B cell (primary cell): ENCODE results near the gene ESR2. TPM values are rescaled to one million over a fixed set of nuclear protein-coding genes. Genes with fewer than 3 reads are reported as not detected.

ENCODE experiments used
- ATAC-seq: fragments of 200-7000 bp; cut with Tn5 transposase; one replicate; pipeline ENCODE4 v1.10.0; 2021; ENCODE audit warnings: low read depth, mild to moderate bottlenecking, moderate number of reproducible peaks, moderate library complexity
- CTCF ChIA-PET: fragments of 350-600 bp; sonication (Branson Sonifier 250); formaldehyde crosslinking; loops from one replicate; lab custom pipeline; 2021; ENCODE audit warnings: antibody characterized with exemption, inconsistent platforms; lab: Charles Lee
- POLR2A ChIA-PET: fragments of 350-600 bp; sonication (Branson Sonifier 250); formaldehyde crosslinking; loops from one replicate; lab custom pipeline; 2021; ENCODE audit warnings: antibody characterized with exemption; lab: Charles Lee
- DNase-seq: peaks from one replicate; pipeline ENCODE4 v3.0.0; 2013
- H2AFZ ChIP-seq: 2 replicates; pipeline ENCODE4 v1.6.1; 2012; ENCODE audit warnings: mild to moderate bottlenecking, low read depth, low read length; ENCODE audit not compliant: insufficient read depth, poor library complexity, severe bottlenecking
- H3K27ac ChIP-seq, 2 donors: 1 replicate in 1 of 2; 2 replicates in 1 of 2; pipeline ENCODE4 v1.5.1; 2012 to 2013; ENCODE audit warnings: low read length in 2 of 2, mild to moderate bottlenecking in 2 of 2, moderate library complexity in 1 of 2
- H3K27me3 ChIP-seq, 4 experiments: fragments of 200-600 bp in 1 of 4; sonication (generic) in 1 of 4; replicated peaks in 1 of 4; 1 replicate in 2 of 4; 2 replicates in 2 of 4; pipeline versions ENCODE4 v1.6.1 to v1.7.0; 2013 to 2016; ENCODE audit warnings: low read length in 3 of 4, mild to moderate bottlenecking in 2 of 4, mixed read lengths in 1 of 4, moderate library complexity in 1 of 4; ENCODE audit not compliant: insufficient read depth in 4 of 4, control insufficient read depth in 3 of 4; ENCODE audit errors: control extremely low read depth in 1 of 4
- H3K36me3 ChIP-seq, 2 experiments: replicated peaks in 1 of 2; 1 replicate in 1 of 2; 2 replicates in 1 of 2; pipeline versions ENCODE4 v1.6.1 to v1.7.1; 2013; ENCODE audit warnings: low read length in 1 of 2; ENCODE audit not compliant: insufficient read depth in 2 of 2, control insufficient read depth in 1 of 2; ENCODE audit errors: control extremely low read depth in 1 of 2, extremely low read depth in 1 of 2
- H3K4me1 ChIP-seq, 2 donors: fragments of 200-600 bp in 1 of 2; sonication (generic) in 1 of 2; 1 replicate in 1 of 2; 2 replicates in 1 of 2; pipeline versions ENCODE4 v1.5.1 to v1.6.1; 2013 to 2017; ENCODE audit warnings: low read length in 2 of 2; ENCODE audit not compliant: control insufficient read depth in 2 of 2, insufficient read depth in 2 of 2
- H3K4me2 ChIP-seq: replicated peaks from 2 replicates; pipeline ENCODE3; 2012; ENCODE audit warnings: mild to moderate bottlenecking, low read depth, low read length; ENCODE audit not compliant: poor library complexity, severe bottlenecking
- H3K4me3 ChIP-seq, 5 experiments: fragments of 200-600 bp in 1 of 5; sonication (generic) in 1 of 5; 1 replicate in 3 of 5; 2 replicates in 2 of 5; pipeline versions ENCODE4 v1.5.1 to v1.7.0; 2011 to 2016; ENCODE audit warnings: low read length in 4 of 5, mild to moderate bottlenecking in 4 of 5, low read depth in 2 of 5, control low read depth in 1 of 5, moderate library complexity in 1 of 5; ENCODE audit not compliant: insufficient read depth in 1 of 5; ENCODE audit errors: control extremely low read depth in 1 of 5, extremely low read depth in 1 of 5
- H3K79me2 ChIP-seq: fragments of 200-600 bp; sonication (generic); one replicate; pipeline ENCODE4 v1.6.0; 2016; ENCODE audit warnings: low read length; ENCODE audit not compliant: control insufficient read depth, insufficient read depth
- H3K9ac ChIP-seq: fragments of 200-600 bp; sonication (generic); 2 replicates; pipeline ENCODE4 v1.6.1; 2017; ENCODE audit warnings: mild to moderate bottlenecking, low read length, moderate library complexity
- H3K9me3 ChIP-seq, 3 donors: one replicate each; pipeline versions ENCODE4 v1.6.1 to v1.7.1; 2013; ENCODE audit warnings: low read length in 2 of 3; ENCODE audit not compliant: control insufficient read depth in 2 of 3, insufficient read depth in 1 of 3; ENCODE audit errors: control extremely low read depth in 1 of 3
- H4K20me1 ChIP-seq: 2 replicates; pipeline ENCODE4 v1.6.0; 2012; ENCODE audit warnings: mild to moderate bottlenecking, low read length; ENCODE audit not compliant: insufficient read depth, control insufficient read depth, poor library complexity, severe bottlenecking
- H3K27ac Mint-ChIP-seq: one replicate; pipeline ENCODE4 v1.8.0; 2021; ENCODE audit warnings: mixed read lengths
- H3K27me3 Mint-ChIP-seq: one replicate; pipeline ENCODE4 v1.8.0; 2021; ENCODE audit warnings: mixed read lengths
- H3K4me1 Mint-ChIP-seq: one replicate; pipeline ENCODE4 v1.8.0; 2021; ENCODE audit warnings: mixed read lengths
- H3K4me3 Mint-ChIP-seq: one replicate; pipeline ENCODE4 v1.8.0; 2021; ENCODE audit warnings: mixed read lengths
- H3K9me3 Mint-ChIP-seq: one replicate; pipeline ENCODE4 v1.8.0; 2022; ENCODE audit warnings: mixed read lengths; ENCODE audit not compliant: insufficient read depth
- CTCF ChIP-seq: fragments of 200-600 bp; IDR thresholded peaks from one replicate; pipeline ENCODE4 v1.8.0; 2022; ENCODE audit warnings: antibody characterized with exemption, mild to moderate bottlenecking
- EZH2 ChIP-seq: IDR thresholded peaks from 2 replicates; pipeline ENCODE4 v1.6.1; 2012; ENCODE audit warnings: borderline replicate concordance, low read depth, mild to moderate bottlenecking, moderate library complexity, low read length; ENCODE audit not compliant: insufficient read depth, poor library complexity, severe bottlenecking
- WGBS: methylation state at CpG from one replicate; pipeline ENCODE4 v1.1.5; 2013; ENCODE audit warnings: missing lambda C conversion rate; ENCODE audit not compliant: insufficient coverage; 5-methylcytosine and 5-hydroxymethylcytosine counted together
- intact Hi-C: fragments of 100-400 bp; cut with micrococcal nuclease; formaldehyde crosslinking; loops from one replicate; pipeline ENCODE4 v1.10.0; 2022
- polyA plus RNA-seq: library from polyadenylated mRNA; depleted of rRNA; stranded (reverse); fragments of >200 nt; gene quantifications from 2 replicates; pipeline ENCODE4 v1.2.3, GENCODE V29; 2012
- total RNA-seq, 2 donors: library from RNA; stranded (reverse); fragments of 120-200 nt in 1 of 2; gene quantifications; 1 replicate in 1 of 2; 2 replicates in 1 of 2; pipeline versions ENCODE4 v1.2.3 to v1.2.4, GENCODE V29; 2013 to 2022

The ESR2 gene
- total and polyA plus RNA-seq, 2 donors (not counting 1 experiment from before 2014, with no cell fraction given): 5.4 to 87.8 TPM

GRCh38 chr14:64200170-64200569 lies 94.0 kb downstream of the ESR2 start:
- Histone ChIP-seq H3K36me3 (peaks cover 2 to 4% of the 10 kb centered on the region in 2 experiments), H3K4me3 (no peak overlapping the region), H3K27ac (no peak overlapping the region), H3K9ac (no peak overlapping the region), H3K4me1 (peaks cover 35 to 39% of the 10 kb centered on the region in 2 donors), H2AFZ (no peak overlapping the region), H3K9me3 (no peaks in the 10 kb centered on the region), H3K79me2 (peaks cover 22% of the 10 kb centered on the region), H4K20me1 (no peaks in the 10 kb centered on the region), H3K4me2 (no peak overlapping the region), H3K27me3 (no peaks in the 10 kb centered on the region)
- 100% methylated on average over 1 of the region's 4 CpGs for WGBS
- H3K4me3 Mint-ChIP-seq: no peak overlapping the region
- ChIA-PET CTCF (interaction anchor here (1.2 kb wide), 1 partner anchor 11 kb away, joined by 3 read pairs; no protein-coding TSS in a partner anchor), POLR2A (interaction anchor here (3.6 kb wide), 1 partner anchor 9 kb away, joined by 13 read pairs; no protein-coding TSS in a partner anchor)
- H3K9me3 Mint-ChIP-seq: no peaks in the 10 kb centered on the region
- H3K27ac Mint-ChIP-seq: no peak overlapping the region
- intact Hi-C loops: no loop called here
- peaks cover 53% of the 10 kb centered on the region for H3K4me1 Mint-ChIP-seq
- DNase-seq: no peak
- H3K27me3 Mint-ChIP-seq: no peaks in the 10 kb centered on the region
- TF ChIP-seq EZH2 (no peak), CTCF (no peak)
- ATAC-seq: no peak

GRCh38 chr14:64198486-64198885 lies 95.7 kb downstream of the ESR2 start:
- peaks cover 22% of the 10 kb centered on the region for H3K79me2 ChIP-seq
- H3K9ac ChIP-seq: peak overlapping the region; percentile 48
- H3K9me3 Mint-ChIP-seq: no peaks in the 10 kb centered on the region
- H3K4me3 Mint-ChIP-seq: peak overlapping the region; percentile 63
- peaks cover 4 to 6% of the 10 kb centered on the region in 2 experiments for H3K36me3 ChIP-seq
- no peaks in the 10 kb centered on the region for H3K27me3 Mint-ChIP-seq
- 94% methylated on average over 2 of the region's 3 CpGs for WGBS
- H3K4me3 ChIP-seq: peak overlapping the region in 1 of 5 experiments; percentile 53
- intact Hi-C loops: no loop called here
- TF ChIP-seq EZH2: no peak
- TF ChIP-seq CTCF: no peak
- H3K27me3 ChIP-seq: no peaks in the 10 kb centered on the region
- ChIA-PET POLR2A (interaction anchor here (3.6 kb wide), 1 partner anchor 11 kb away, joined by 13 read pairs; no protein-coding TSS in a partner anchor), CTCF (interaction anchor here (1.1 kb wide), 1 partner anchor 96 kb away, joined by 5 read pairs; the partner anchor contains the start of gene ESR2)
- no peaks in the 10 kb centered on the region for H3K9me3 ChIP-seq
- H3K4me2 ChIP-seq: peak overlapping the region; percentile 67
- H3K4me1 Mint-ChIP-seq: peaks cover 66% of the 10 kb centered on the region
- ATAC-seq: no peak
- peak overlapping the region; percentile 86 for H3K27ac Mint-ChIP-seq
- no peaks in the 10 kb centered on the region for H4K20me1 ChIP-seq
- no peak overlapping the region for H2AFZ ChIP-seq
- peaks cover 51 to 53% of the 10 kb centered on the region in 2 donors for H3K4me1 ChIP-seq
- H3K27ac ChIP-seq: peak overlapping the region in 1 of 2 donors; percentile 94
- DNase-seq: no peak
